HAP-1 (cell line): ENCODE data around the gene ACER3.
"Not testable (repeated sequence)": the region's sequence is repeated elsewhere in the genome, so short reads cannot be mapped to it uniquely, and the experiment has no call there.

ENCODE experiments used
- DNase-seq, 2 experiments: peaks; one replicate each; pipeline ENCODE4 v3.0.0-alpha.2; 2016 to 2020; ENCODE audit warnings: low spot score in 2 of 2
- H3K27me3 ChIP-seq: fragments of 250-450 bp; sonication (Bioruptor Pico); 2 replicates; pipeline ENCODE4 v1.5.1; 2020; ENCODE audit warnings: low read depth, mild to moderate bottlenecking, moderate library complexity
- H3K36me3 ChIP-seq: fragments of 250-450 bp; sonication (Bioruptor Pico); replicated peaks from 2 replicates; pipeline ENCODE4 v1.5.1; 2020; ENCODE audit warnings: mild to moderate bottlenecking
- H3K4me1 ChIP-seq: fragments of 250-450 bp; sonication (Bioruptor Pico); 2 replicates; pipeline ENCODE4 v1.5.1; 2020; ENCODE audit warnings: mild to moderate bottlenecking
- H3K4me3 ChIP-seq: fragments of 250-450 bp; sonication (Bioruptor Pico); 2 replicates; pipeline ENCODE4 v1.5.1; 2020; ENCODE audit warnings: mild to moderate bottlenecking, moderate library complexity
- H3K9me3 ChIP-seq: fragments of 250-450 bp; sonication (Bioruptor Pico); 2 replicates; pipeline ENCODE4 v1.5.1; 2020; ENCODE audit warnings: mild to moderate bottlenecking, moderate library complexity
- in situ Hi-C: fragments of 300-500 bp; cut with MboI; formaldehyde crosslinking; loops from 3 replicates; pipeline ENCODE4 v1.14.3; 2020; ENCODE audit warnings: low sequenced_read_pairs, inconsistent platforms, mixed read lengths

The ACER3 gene

DNA sequence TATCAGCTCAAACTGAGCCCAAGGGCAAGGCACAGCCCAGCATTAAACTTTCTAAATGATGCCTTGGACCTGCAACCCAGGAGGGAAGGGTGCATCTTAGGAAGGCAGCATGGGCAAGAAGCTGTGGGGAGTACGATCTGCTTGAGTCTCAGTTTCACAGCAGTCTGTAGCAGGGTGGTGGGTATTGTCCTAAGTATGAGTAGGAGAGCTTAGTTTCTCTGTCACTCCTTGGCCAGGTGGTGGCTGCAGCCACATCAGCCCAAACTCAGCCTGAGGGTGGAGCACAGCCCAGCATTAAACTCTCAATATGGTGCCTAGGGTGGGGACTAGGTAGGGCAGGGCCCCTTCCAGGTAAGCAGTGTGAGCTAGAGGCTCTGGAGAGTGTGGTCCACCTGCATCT, 85.5 kb downstream of the ACER3 start:
- Histone ChIP-seq H3K36me3 (no peaks in the 10 kb centered on the region), H3K4me1 (peaks cover 14% of the 10 kb centered on the region), H3K27me3 (no peaks in the 10 kb centered on the region), H3K4me3 (no peak overlapping the region), H3K9me3 (0 out of 2 replicates have a peak, but pooled peaks cover 2% of the 10 kb centered on the region)
- in situ Hi-C loops, result no loop called here
- no peak for DNase-seq

DNA sequence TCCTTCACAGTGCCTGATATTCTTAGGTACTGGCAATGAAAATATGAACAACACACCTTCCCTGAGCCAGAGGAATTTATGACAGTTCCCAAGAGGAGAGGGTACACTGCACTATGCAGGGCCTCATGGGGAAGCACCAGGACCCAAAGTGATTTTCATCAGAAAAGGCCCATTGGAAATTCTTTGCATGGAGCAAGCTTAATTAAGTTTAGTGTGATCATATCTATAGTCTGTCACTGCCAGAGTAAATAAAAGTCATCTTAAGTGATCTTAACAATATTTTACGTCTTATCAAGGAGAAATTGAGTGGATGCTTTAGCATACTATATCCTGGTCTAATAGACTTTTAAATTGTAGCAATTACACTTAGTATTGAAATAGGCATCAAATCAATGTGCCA, 86.5 kb downstream of the ACER3 start:
- no peaks in the 10 kb centered on the region for H3K36me3 ChIP-seq
- H3K9me3 ChIP-seq, result 0 out of 2 replicates have a peak, but pooled peaks cover 2% of the 10 kb centered on the region
- no peak for DNase-seq
- no peaks in the 10 kb centered on the region for H3K27me3 ChIP-seq
- peaks cover 7% of the 10 kb centered on the region for H3K4me1 ChIP-seq
- H3K4me3 ChIP-seq, result no peak overlapping the region
- in situ Hi-C loops, result no loop called here

- no peak overlapping the region for H3K4me3 ChIP-seq
- in situ Hi-C loops, result no loop called here
- H3K36me3 ChIP-seq, result no peaks in the 10 kb centered on the region
- H3K27me3 ChIP-seq, result no peaks in the 10 kb centered on the region
- no peak for DNase-seq
- H3K9me3 ChIP-seq, result 0 out of 2 replicates have a peak, but pooled peaks cover 2% of the 10 kb centered on the region
- peaks cover 2% of the 10 kb centered on the region for H3K4me1 ChIP-seq
Measured at GRCh38 chr11:76947800-76948199, 87.1 kb downstream of the ACER3 start.

DNA sequence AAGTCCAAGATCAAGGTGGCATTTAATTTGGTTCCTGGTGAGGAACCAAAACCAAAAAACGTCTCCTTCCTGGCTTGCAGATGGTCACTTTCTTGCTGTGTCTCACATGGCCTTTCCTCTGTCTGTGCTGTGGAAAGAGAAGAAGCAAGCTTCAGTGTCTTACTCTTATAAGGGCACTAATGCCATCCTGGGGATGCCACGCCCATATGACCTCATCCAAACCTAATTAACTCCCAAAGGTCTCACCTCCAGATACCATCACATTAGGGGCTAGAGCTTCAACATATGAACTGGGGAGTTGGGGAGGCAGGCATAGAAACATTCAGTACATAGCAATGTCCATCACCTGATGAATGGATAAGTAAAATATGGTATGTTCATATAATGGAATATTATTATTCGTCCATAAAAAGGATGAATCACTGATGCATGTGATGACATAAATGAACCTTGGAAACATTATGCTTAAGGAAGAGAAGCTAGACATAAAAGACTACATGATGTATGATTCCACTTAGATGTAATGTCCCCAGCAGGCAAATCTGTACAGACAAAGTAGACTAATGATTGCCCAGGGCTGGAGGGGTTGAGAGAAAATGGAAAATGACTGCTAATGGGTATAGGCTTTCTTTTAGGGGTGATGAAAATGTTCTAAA, 94.9 kb downstream of the ACER3 start:
- no peak overlapping the region for H3K4me3 ChIP-seq
- H3K9me3 ChIP-seq, result no peaks in the 10 kb centered on the region
- H3K4me1 ChIP-seq, result no peaks in the 10 kb centered on the region
- no peaks in the 10 kb centered on the region for H3K36me3 ChIP-seq
- DNase-seq, result no peak
- in situ Hi-C loops, result no loop called here
- H3K27me3 ChIP-seq, result no peaks in the 10 kb centered on the region

- H3K4me3 ChIP-seq, result no peak overlapping the region
- in situ Hi-C loops, result no loop called here
- no peaks in the 10 kb centered on the region for H3K4me1 ChIP-seq
- H3K27me3 ChIP-seq, result no peaks in the 10 kb centered on the region
- no peaks in the 10 kb centered on the region for H3K9me3 ChIP-seq
- no peaks in the 10 kb centered on the region for H3K36me3 ChIP-seq
- no peak for DNase-seq
Measured at GRCh38 chr11:76962583-76963416, 102.1 kb downstream of the ACER3 start.

GRCh38 chr11:76963417-76964168, 102.9 kb downstream of the ACER3 start:
- H3K27me3 ChIP-seq, H3K4me1 ChIP-seq, H3K4me3 ChIP-seq, H3K36me3 ChIP-seq, in situ Hi-C loops, H3K9me3 ChIP-seq, DNase-seq: not testable (repeated sequence)

DNA sequence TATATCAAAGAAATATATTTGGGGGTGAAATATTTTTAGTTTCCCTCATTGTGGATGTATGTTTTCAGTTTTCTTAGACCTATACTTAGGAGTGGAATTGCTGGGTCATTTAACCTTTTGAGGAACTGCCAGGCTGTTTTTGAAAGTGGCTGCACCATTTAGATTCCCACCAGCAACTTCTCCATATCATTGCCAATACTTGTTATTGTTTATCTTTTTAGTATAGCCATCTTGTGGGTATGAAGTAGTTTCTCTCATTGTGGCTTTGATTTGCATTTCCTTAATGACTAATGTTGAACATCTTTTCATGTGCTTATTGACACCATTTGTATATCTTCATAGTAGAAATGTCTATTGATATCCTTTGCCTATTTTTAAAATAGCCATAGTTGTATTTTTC, 111.3 kb downstream of the ACER3 start:
- in situ Hi-C loops, result no loop called here
- H3K9me3 ChIP-seq, result no peaks in the 10 kb centered on the region

GRCh38 chr11:76974179-76974891, 113.6 kb downstream of the ACER3 start:
- Histone ChIP-seq H3K4me1 (no peaks in the 10 kb centered on the region), H3K27me3 (no peaks in the 10 kb centered on the region), H3K36me3 (no peaks in the 10 kb centered on the region), H3K9me3 (no peaks in the 10 kb centered on the region), H3K4me3 (no peak overlapping the region)
- in situ Hi-C loops, result no loop called here
- DNase-seq, result no peak

More for the DNA sequence above, 111.3 kb downstream of the ACER3 start:
- H3K27me3 ChIP-seq, result no peaks in the 10 kb centered on the region
- H3K4me3 ChIP-seq, result no peak overlapping the region
- DNase-seq, result no peak
- H3K36me3 ChIP-seq, result no peaks in the 10 kb centered on the region
- no peaks in the 10 kb centered on the region for H3K4me1 ChIP-seq

DNA sequence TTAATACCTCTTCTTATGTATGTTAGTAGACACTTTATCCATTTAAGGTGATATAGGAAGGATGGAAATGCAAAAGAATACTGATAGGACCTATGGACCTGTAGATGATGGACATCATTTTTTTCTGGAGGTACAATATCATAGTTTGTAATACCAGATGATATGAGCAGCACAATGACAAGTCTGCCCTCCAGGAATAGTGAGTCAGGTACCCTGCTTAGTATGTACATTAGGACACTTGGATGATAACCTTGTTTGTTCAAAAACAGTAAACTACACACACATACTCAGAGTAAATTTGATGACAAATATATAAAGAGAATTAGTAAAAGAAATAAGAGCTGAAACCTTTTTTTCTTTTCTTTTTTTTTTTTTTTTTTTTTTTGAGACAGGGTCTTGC, 114.8 kb downstream of the ACER3 start:
- Histone ChIP-seq H3K4me1 (no peaks in the 10 kb centered on the region), H3K4me3 (no peak overlapping the region), H3K27me3 (no peaks in the 10 kb centered on the region), H3K36me3 (no peaks in the 10 kb centered on the region), H3K9me3 (no peaks in the 10 kb centered on the region)
- no peak for DNase-seq
- in situ Hi-C loops, result no loop called here

- Histone ChIP-seq H3K9me3 (no peaks in the 10 kb centered on the region), H3K36me3 (no peaks in the 10 kb centered on the region), H3K4me3 (no peak overlapping the region), H3K4me1 (no peaks in the 10 kb centered on the region), H3K27me3 (no peaks in the 10 kb centered on the region)
- in situ Hi-C loops, result no loop called here
- no peak for DNase-seq
Measured at GRCh38 chr11:76977791-76978190, 117.1 kb downstream of the ACER3 start.

DNA sequence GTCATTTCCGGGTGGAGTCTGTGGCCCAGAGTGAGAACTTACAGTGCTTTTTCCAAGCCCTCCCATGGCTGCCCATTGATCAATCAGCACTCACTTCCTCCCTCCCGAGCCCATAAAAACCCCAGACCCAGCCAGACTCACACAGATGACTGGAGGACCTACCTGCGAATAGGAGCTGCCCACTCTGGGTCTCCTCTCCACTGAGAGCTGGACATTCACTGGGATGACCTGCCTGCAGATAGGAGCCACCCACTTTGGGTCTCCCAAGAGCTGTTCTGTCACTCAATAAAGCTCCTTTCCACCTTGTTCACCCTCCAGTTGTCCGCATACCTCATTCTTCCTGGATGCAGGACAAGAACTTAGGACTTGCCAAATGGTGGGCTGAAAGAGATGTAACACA, 117.5 kb downstream of the ACER3 start:
- no peak for DNase-seq
- Histone ChIP-seq H3K27me3 (no peaks in the 10 kb centered on the region), H3K36me3 (no peaks in the 10 kb centered on the region), H3K9me3 (no peaks in the 10 kb centered on the region), H3K4me1 (no peaks in the 10 kb centered on the region), H3K4me3 (no peak overlapping the region)
- in situ Hi-C loops, result no loop called here

DNA sequence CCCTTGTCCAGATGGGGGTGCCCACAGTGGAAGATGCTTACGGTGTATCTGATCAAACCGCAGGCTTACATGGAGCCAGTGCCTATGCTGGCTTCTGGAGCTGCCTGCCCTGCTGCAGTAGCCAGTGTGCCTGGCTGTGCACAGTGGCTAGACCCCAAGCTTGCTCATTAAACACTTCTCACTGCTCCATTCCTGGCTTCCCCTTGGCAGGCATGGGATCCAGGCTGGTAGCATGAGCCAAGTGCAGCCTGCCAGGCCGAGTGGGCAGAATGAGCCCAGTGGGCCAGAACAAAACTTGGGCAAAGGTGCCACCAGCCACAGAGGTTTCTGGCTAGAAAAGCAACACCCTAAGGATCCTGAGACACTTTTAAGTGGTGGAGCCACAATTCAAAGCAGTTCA, 118.1 kb downstream of the ACER3 start:
- Histone ChIP-seq H3K36me3 (no peaks in the 10 kb centered on the region), H3K4me1 (no peaks in the 10 kb centered on the region), H3K4me3 (no peak overlapping the region), H3K27me3 (no peaks in the 10 kb centered on the region), H3K9me3 (no peaks in the 10 kb centered on the region)
- no peak for DNase-seq
- in situ Hi-C loops, result no loop called here

- Histone ChIP-seq H3K36me3 (no peaks in the 10 kb centered on the region), H3K9me3 (no peaks in the 10 kb centered on the region), H3K4me3 (no peak overlapping the region), H3K4me1 (no peaks in the 10 kb centered on the region), H3K27me3 (no peaks in the 10 kb centered on the region)
- no peak for DNase-seq
- in situ Hi-C loops, result no loop called here
Measured at GRCh38 chr11:76980196-76980595, 119.5 kb downstream of the ACER3 start.
